Gastroesophageal sphincter (tissue), 4 donors: ENCODE measurements around the gene LLGL2. TPM values are rescaled to one million over a fixed set of nuclear protein-coding genes. Genes with fewer than 3 reads are reported as not detected.

ENCODE experiments used
- ATAC-seq: fragments of 150-250 bp; one replicate; pipeline ENCODE4 v1.9.1; 2016; ENCODE audit warnings: mild to moderate bottlenecking, moderate library complexity
- H3K27ac ChIP-seq, 4 donors: fragments of 200-600 bp; sonication (generic) in 3 of 4; 1 replicate in 3 of 4; 2 replicates in 1 of 4; pipeline ENCODE4 v1.5.1; 2016 to 2019
- H3K27me3 ChIP-seq: fragments of 200-600 bp; sonication (generic); one replicate; pipeline ENCODE4 v1.5.1; 2019
- H3K36me3 ChIP-seq, 2 donors: fragments of 200-600 bp; sonication (generic); one replicate each; pipeline ENCODE4 v1.5.1; 2019; ENCODE audit warnings: control low read depth in 1 of 2
- H3K4me1 ChIP-seq, 3 donors: fragments of 200-600 bp; sonication (generic); 1 replicate in 2 of 3; 2 replicates in 1 of 3; pipeline ENCODE4 v1.5.1; 2016 to 2019; ENCODE audit warnings: control low read depth in 2 of 3
- H3K4me3 ChIP-seq, 2 donors: fragments of 200-600 bp; sonication (generic); one replicate each; pipeline ENCODE4 v1.5.1; 2019; ENCODE audit warnings: mild to moderate bottlenecking in 1 of 2, moderate library complexity in 1 of 2
- H3K9me3 ChIP-seq, 3 donors: fragments of 200-600 bp; sonication (generic); one replicate each; pipeline ENCODE4 v1.5.1; 2017 to 2019; ENCODE audit warnings: control low read depth in 2 of 3
- EP300 ChIP-seq: sonication (generic); formaldehyde crosslinking; IDR thresholded peaks from one replicate; pipeline ENCODE4 v1.6.1; 2017; ENCODE audit warnings: antibody characterized with exemption, mild to moderate bottlenecking
- POLR2A ChIP-seq, 2 donors: fragments of 450-650 bp; IDR thresholded peaks; one replicate each; pipeline ENCODE4 v1.6.1; 2017; ENCODE audit warnings: antibody characterized with exemption in 2 of 2, mild to moderate bottlenecking in 2 of 2, moderate library complexity in 1 of 2
- POLR2AphosphoS5 ChIP-seq: sonication (generic); formaldehyde crosslinking; IDR thresholded peaks from one replicate; pipeline ENCODE4 v1.6.1; 2017; ENCODE audit warnings: antibody characterized with exemption
- WGBS, 2 donors: methylation state at CpG; one replicate each; pipeline ENCODE4 v1.1.5; 2018; ENCODE audit warnings: low coverage in 1 of 2; 5-methylcytosine and 5-hydroxymethylcytosine counted together
- total RNA-seq, 4 donors: library from RNA; depleted of rRNA; stranded (reverse); fragments of >200 nt; gene quantifications; one replicate each; pipeline ENCODE4 v1.1.0, GENCODE V29; 2016
- TF ChIP-seq, protein P1 (sequence below), 4 experiments: fragments of 200-600 bp in 2 of 4; fragments of 450-650 bp in 2 of 4; sonication (generic) in 1 of 4; IDR thresholded peaks; one replicate each; pipeline ENCODE4 v1.5.1; 2017 to 2019; ENCODE audit warnings: antibody characterized with exemption in 4 of 4, mild to moderate bottlenecking in 2 of 4, moderate library complexity in 2 of 4

Gene LLGL2
- total RNA-seq, 4 donors from 2014 or later, result 2.3 to 7.9 (median 5.8) TPM

DNA sequence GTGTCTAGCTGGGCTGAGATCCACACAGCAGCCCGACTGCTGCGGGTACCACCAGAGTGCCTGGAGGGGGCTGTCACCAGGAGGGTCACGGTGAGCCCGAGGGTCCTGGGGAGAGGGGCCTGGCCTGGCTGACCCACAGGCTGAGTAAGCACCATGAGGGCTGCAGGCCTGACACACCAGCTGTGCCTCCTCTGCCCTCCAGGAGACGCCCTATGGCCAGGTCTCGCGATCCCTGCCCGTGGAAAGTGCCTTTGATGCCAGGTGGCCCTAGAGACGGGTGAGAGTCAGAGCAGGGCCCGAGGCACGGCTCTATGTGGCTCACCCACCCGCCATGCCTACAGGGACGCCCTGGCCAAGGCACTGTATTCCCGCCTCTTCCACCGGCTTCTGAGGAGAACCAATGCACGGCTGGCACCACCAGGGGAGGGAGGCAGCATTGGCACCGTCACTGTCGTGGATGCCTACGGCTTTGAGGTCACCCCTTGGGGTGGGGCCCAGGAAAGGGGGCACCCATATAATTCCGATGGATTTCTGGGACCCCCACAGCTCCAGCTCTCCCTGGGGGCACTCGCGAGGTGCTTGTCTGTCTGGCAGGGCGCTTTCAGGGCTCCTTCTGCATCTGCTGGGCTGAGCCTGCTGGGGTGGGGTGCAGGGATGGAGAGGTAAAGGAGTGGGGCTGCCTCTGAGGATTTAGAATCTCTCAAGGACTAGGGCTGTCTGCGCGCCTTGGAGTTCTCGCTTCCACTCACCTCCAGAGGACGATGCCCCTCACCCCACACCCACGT is 69.2 kb downstream of the LLGL2 start:
- Histone ChIP-seq H3K27ac (no peak overlapping the region), H3K4me3 (no peak overlapping the region), H3K27me3 (no peaks in the 10 kb centered on the region), H3K9me3 (no peaks in the 10 kb centered on the region), H3K36me3 (no peaks in the 10 kb centered on the region), H3K4me1 (peaks cover 0 to 9% (median 0%) of the 10 kb centered on the region in 3 donors)
- TF ChIP-seq POLR2A (IDR thresholded peaks at IDR 0.05) (no peak), POLR2AphosphoS5 (no peak), EP300 (no peak)
- TF ChIP-seq, protein P1, sequence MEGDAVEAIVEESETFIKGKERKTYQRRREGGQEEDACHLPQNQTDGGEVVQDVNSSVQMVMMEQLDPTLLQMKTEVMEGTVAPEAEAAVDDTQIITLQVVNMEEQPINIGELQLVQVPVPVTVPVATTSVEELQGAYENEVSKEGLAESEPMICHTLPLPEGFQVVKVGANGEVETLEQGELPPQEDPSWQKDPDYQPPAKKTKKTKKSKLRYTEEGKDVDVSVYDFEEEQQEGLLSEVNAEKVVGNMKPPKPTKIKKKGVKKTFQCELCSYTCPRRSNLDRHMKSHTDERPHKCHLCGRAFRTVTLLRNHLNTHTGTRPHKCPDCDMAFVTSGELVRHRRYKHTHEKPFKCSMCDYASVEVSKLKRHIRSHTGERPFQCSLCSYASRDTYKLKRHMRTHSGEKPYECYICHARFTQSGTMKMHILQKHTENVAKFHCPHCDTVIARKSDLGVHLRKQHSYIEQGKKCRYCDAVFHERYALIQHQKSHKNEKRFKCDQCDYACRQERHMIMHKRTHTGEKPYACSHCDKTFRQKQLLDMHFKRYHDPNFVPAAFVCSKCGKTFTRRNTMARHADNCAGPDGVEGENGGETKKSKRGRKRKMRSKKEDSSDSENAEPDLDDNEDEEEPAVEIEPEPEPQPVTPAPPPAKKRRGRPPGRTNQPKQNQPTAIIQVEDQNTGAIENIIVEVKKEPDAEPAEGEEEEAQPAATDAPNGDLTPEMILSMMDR (IDR thresholded peaks at IDR 0.05), result no peak
- 37 to 82% methylated on average over 4 to 6 of the region's 28 CpGs for WGBS, 2 donors
- no peak for ATAC-seq

DNA sequence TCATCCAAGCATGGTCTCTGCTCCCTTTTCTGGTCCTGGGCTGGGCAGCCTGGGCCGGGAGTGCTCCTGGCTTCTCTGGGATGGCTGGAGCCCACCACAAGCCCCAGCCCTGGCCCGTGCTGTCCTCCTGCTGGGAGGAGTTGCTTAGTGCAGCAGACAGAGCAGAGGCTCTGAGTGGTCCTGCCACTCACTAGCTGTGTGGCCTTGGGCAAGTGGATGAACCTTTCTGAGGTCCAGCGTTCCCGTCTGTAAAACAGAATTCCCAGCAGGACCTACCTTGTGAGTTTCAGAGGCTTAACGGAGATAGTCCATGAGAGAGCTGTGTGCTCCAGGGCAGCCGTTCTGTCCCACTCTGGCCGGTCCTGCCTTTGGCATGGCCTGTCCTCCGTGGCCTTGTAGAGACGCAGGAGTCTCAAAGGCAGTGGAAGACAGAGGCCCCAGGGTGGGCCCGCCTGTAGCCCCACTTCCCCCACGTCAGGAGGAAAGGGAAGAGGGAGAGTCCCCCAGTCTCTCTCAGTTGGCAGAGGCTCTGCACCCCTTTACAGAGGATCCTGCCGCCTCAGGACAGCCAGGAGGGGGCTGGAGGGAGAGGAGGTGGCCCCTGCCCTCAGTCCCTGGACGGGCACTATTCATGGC is 69.9 kb downstream of the LLGL2 start:
- ATAC-seq, result no peak
- TF ChIP-seq POLR2A (IDR thresholded peaks at IDR 0.05) (no peak), POLR2AphosphoS5 (no peak), EP300 (no peak)
- TF ChIP-seq, protein P1 (IDR thresholded peaks at IDR 0.05), result no peak
- no peaks in the 10 kb centered on the region for H3K9me3 ChIP-seq
- WGBS, 2 donors, result 39% methylated on average over 2 of the region's 13 CpGs; no CpG with 5 or more reads in 1 of the 2 donors
- H3K36me3 ChIP-seq, result no peaks in the 10 kb centered on the region
- H3K4me1 ChIP-seq, result peaks cover 0 to 2% (median 0%) of the 10 kb centered on the region in 3 donors
- H3K4me3 ChIP-seq, result no peak overlapping the region
- no peaks in the 10 kb centered on the region for H3K27me3 ChIP-seq
- H3K27ac ChIP-seq, result no peak overlapping the region

DNA sequence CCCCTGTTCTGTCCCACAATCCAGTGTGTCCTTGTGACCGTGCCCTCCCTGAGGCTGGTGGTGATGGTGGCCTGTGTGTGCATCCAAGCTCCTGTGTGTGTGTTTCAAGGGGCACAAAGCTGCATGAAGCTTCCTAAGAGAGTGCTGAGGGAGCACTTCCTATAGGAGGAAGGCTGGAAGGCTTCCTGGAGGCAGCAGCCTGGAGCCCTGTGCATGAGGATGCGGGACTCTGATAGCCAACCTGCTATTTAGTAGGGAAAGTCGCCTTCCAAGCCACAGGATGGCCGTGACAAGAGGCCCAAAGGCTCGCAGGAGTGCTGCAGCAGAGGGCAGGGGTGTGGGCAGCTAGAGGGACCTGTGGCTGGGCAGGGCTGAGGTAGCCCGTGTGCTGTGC is 70.4 kb downstream of the LLGL2 start:
- Histone ChIP-seq H3K27ac (no peak overlapping the region), H3K27me3 (no peaks in the 10 kb centered on the region), H3K36me3 (no peaks in the 10 kb centered on the region), H3K4me1 (no peaks in the 10 kb centered on the region), H3K9me3 (no peaks in the 10 kb centered on the region), H3K4me3 (no peak overlapping the region)
- TF ChIP-seq POLR2A (IDR thresholded peaks at IDR 0.05), result no peak
- TF ChIP-seq, protein P1 (IDR thresholded peaks at IDR 0.05), result no peak
- TF ChIP-seq EP300, result no peak
- no peak for TF ChIP-seq POLR2AphosphoS5
- WGBS, 2 donors, result 80 to 100% methylated on average over 1 of the region's 6 CpGs
- ATAC-seq, result no peak

DNA sequence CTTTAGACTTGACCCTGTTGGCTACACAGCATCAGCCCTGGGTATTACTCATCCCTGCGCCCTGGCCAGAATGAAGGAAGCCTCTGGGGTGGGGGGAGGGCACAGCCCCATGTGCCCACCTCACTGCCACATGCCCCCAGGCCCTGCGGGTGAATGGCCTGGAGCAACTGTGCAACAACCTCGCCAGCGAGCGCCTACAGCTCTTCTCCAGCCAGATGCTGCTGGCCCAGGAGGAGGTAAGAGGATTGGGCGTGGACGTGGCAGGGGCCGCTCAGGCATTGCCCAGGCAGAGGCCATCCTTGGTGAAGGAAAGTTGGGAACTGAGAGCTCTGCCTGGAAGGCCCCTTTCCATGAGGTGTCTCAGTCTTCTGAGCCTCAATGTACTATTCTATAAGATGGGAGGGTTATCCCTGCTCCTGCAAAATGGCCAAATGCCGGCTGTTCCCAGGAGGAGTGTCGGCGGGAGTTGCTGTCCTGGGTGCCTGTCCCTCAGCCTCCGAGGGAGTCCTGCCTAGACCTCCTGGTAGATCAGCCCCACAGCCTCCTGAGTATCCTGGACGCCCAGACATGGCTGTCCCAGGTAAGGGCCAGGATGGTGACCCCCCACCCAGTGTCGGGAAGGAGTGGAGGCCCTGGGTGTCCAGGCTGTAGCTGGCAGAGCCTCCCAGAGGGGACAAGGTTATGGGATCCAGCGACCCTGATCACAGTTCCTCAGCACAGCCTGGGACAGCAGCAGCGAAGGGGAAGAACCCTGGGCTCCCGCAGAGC is 71.0 kb downstream of the LLGL2 start:
- no peaks in the 10 kb centered on the region for H3K4me1 ChIP-seq
- WGBS, 2 donors, result 100% methylated on average over 1 of the region's 17 CpGs; no CpG with 5 or more reads in 1 of the 2 donors
- no peak for ATAC-seq

More for the DNA sequence above, 71.0 kb downstream of the LLGL2 start:
- no peaks in the 10 kb centered on the region for H3K27me3 ChIP-seq
- no peaks in the 10 kb centered on the region for H3K9me3 ChIP-seq
- TF ChIP-seq, protein P1 (IDR thresholded peaks at IDR 0.05), result no peak
- TF ChIP-seq POLR2AphosphoS5 (no peak), EP300 (no peak), POLR2A (IDR thresholded peaks at IDR 0.05) (no peak)
- H3K36me3 ChIP-seq, result no peaks in the 10 kb centered on the region
- no peak overlapping the region for H3K27ac ChIP-seq
- no peak overlapping the region for H3K4me3 ChIP-seq
